GM19438 (cell line): Measurements from ENCODE around the gene MYH9.
"Not testable (repeated sequence)": the region's sequence is repeated elsewhere in the genome, so short reads cannot be mapped to it uniquely, and the experiment has no call there.

Experiments used
- ATAC-seq: cut with Tn5 transposase; IDR thresholded peaks from one replicate; pipeline ENCODE4 v1.9.1; 2021; ENCODE audit warnings: low read depth; ENCODE audit not compliant: unreplicated experiment

MYH9 gene

DNA sequence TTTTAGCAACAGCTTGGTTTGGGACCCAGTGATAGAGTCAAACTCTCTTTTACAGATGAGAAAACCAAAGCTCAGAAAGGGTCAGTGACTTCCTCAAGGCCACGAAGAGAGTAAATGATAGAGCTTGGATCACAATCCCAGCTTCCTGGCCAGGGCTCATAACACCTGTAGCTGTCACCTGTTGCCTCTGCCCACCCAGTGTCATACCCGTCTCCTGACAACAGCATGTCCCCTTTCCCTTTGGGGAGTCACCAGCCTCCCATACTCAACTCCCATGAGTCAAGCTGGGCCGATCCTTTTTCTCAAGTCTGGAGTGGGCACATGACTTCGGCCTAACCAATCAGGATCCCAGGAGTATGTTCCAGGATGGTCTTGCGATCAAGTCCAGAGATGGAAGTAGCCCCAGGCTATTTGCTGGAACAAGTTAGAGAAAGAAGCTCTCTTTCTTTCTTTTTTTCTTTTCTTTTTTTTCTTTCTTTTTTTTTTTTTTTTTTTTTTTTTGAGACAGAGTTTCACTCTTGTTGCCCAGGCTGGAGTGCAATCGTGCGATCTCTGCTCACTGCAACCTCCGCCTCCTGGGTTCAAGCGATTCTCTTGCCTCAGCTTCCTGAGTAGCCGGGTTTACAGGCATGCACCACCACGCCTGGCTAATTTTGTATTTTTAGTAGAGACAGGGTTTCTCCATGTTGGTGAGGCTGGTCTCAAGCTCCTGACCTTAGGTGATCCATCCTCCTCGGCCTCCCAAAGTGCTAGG lies 27.8 kb upstream of the MYH9 start:
- ATAC-seq, result no peak

DNA sequence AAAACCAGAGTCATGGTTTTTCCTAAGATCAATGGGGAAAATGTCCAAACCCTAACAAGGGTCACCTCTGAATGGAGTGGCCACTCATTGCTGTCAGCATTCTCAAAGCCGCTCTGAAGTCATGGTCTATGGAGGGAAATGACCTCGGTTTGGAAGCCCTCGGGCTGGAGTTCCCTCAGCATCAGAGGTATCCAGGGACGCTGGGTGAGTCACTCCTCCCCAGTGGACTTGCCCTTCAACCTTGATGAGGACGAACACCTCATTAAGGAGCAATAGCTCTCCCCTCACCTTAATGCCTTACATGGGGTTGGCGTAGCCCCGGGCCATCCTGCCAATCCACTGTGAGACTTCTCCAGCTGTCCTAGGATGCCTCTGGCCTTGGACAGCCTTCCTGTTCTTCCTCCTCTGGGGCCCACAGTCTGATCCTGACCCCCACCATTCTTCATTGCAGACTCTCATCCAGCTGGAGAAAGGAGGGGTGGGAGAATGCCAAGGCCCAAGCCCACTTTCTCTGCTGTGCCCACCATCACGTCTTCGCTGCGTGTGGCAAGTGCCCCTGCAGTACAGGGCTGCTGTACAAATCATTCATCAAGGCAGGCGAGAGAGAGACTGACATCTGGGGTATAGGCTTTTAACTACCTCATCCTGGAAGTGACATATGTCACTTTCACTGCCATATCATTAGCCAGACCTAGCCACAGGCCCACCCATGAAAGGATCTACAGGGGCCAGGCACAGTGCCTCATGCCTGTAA lies 25.4 kb upstream of the MYH9 start:
- no peak for ATAC-seq

GRCh38 chr22:36411589-36412258 lies 24.0 kb upstream of the MYH9 start:
- ATAC-seq, result no peak

GRCh38 chr22:36409911-36410756 lies 22.4 kb upstream of the MYH9 start:
- no peak for ATAC-seq

DNA sequence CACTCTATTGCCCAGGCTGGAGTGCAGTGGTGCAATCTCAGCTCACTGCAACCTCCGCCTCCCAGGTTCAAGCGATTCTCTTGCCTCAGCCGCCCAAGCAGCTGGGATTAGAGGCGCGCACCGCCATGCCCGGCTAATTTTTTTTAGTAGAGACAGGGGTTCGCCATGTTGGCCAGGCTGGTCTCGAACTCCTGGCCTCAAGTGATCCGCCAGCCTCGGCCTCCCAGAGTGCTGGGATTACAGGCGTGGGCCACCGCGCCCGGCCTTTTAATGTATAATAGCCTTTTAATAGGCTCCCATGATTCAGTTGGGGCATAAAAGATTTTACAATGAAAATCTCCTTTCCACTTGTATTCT lies 21.8 kb upstream of the MYH9 start:
- not testable (repeated sequence) for ATAC-seq

- ATAC-seq, result no peak
These were observed 21.3 kb upstream of the MYH9 start for GRCh38 chr22:36409056-36409455.

GRCh38 chr22:36406721-36407120 lies 19.0 kb upstream of the MYH9 start:
- no peak for ATAC-seq

DNA sequence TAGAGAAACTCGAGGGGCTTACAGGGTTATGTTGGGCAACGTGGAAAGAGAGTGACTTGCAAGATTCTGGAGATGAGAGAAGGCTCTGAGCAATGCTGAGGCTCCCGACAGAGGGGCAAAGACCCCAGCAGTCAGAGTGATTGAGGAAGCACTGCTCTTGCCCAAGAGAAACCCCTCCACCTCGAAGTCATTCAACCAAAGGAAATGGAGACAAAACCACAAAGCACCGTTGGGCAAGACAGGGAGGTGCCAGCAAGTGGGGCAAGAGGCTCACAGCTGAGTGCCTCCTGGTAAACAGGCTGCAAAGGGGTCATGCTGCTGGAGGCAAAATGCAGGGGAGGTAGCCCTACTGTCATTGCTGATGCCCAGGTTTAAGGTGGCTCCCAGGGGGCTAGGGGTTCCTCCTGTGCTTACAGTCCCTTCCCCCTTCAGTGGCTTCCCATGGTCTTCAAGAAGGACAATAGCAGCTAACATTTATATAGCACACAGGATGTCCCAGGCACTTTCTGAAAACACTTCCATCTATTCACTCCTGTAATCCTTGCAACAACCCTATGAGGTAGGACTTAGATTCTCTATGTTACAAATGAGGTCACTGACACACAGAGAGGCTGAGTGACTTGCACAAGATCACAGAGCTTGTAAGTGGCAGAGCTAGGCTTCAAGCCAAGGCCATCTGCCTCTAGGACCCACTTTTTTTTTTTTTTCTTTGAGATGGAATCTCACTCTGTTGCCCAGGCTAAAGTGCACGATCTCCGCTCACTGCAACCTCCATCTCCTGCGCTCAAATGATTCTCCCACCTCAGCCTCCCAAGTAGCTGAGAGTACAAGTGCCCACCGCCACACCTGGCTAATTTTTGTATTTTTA lies 18.1 kb upstream of the MYH9 start:
- ATAC-seq, result no peak

DNA sequence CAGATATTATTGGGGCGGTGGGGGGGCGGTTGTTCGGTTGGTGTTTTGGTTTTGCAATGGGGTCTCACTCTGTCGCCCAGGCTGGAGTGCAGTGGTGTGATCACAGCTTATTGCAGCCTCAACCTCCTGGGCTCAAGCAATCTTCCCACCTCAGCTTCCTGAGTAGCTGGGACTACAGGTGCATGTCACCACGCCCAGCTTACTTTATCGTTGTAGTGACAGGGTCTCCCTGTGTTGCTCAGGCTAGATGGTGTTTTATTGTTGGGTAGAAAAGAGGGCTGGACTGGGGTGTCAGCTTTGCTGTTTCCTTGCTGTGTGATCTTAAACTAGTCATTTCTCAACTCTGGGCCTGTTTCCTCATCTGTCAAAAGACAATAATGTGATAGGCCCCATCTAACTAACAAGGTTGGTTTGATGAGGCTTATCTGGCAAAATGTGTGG lies 17.5 kb upstream of the MYH9 start:
- no peak for ATAC-seq

GRCh38 chr22:36404446-36404845 lies 16.7 kb upstream of the MYH9 start:
- no peak for ATAC-seq

DNA sequence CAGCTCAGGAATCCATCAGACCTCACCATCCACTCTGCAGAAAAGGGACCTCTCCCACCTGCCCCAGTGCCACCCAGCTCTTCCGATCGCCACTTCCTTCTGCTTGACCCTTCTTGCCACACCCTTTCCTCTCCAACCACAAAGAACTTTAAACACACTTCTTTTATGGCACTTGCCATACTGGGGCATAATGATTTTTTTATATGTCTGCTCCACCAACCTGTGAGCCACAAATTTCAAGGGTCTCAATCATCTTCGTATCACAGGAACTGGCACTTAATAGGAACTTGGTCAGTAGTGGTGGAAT lies 11.7 kb upstream of the MYH9 start:
- no peak for ATAC-seq

GRCh38 chr22:36398601-36399471 lies 11.1 kb upstream of the MYH9 start:
- ATAC-seq, result no peak

- no peak for ATAC-seq
These were observed 9.6 kb upstream of the MYH9 start for GRCh38 chr22:36397131-36398093.

- no peak for ATAC-seq
These were observed 8.1 kb upstream of the MYH9 start for GRCh38 chr22:36395915-36396314.

DNA sequence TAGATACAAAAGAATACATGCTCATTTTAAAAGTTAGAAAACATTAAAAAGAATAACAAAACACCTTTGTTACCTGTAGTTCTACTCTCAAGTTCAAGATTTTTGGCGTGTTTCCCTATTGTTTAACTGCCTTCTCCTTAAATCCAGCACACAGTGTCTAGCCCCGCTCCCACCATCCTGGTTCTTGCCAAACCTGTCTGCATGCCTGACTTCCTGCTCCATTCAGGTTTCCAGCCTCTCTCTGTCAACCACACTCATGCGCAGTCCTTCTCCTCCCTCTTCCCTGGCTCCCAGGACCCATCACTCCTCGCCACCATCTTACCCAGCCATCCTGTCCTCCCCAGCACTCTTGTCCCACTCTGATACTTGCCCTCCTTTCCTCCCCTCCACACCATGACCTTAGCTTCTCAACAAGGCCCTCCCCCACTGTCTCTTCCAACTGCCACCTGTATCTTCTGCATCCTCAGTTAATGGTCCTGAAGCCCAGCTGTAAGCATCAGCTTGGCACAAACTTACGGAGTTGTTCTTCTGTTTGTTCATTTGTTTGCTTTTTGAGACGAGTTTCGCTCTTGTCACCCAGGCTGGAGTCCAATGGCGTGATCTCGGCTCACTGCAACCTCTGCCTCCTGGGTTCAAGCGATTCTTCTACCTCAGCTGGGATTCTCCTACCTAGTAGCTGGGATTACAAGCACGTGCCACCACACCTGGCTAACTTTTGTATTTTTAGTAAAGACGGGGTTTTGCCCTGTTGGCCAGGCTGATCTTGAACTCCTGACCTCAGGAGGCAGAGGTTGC lies 7.5 kb upstream of the MYH9 start:
- no peak for ATAC-seq

DNA sequence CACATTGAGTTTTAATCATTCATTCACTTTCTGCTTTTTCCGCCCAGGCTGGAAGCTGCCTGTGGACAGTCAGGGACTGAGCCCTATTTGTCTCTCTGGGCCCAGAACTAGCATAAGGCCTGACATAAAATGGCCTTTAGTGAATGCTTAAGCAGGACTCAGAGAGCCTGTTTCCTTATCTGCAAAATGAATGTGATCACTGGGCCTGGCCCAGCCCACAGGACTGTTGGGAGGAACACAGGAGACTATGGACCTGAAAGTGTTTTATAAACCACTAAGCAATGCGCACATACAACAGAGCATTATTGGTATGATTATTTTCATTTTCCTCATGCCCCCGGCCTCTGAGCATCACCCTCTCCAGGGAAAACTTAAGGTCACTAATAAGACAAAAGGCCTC lies 3.9 kb upstream of the MYH9 start:
- no peak for ATAC-seq

DNA sequence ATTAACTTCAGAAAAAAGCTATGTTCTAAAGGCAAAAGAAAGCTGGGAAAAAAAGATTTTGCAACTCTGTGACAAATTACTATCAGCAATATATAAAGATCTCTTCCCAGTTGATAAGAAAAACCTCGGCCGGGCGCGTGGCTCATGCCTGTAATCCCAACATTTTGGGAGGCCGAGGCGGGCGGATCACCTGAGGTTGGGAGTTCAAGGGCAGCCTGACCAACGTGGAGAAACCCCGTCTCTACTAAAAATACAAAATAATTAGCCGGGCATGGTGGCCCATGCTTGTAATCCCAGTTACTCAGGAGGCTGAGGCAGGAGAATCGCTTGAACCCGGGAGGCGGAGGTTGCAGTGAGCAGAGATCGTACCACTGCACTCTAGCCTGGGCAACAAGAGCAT lies 1.4 kb upstream of the MYH9 start:
- not testable (repeated sequence) for ATAC-seq
